MV-4-11 (cell line): ENCODE measurements around the gene ARID5B.

Source experiments
- DNase-seq: peaks from one replicate; lab custom pipeline; 2025; lab: John Stamatoyannopoulos, UW

ARID5B gene

DNA sequence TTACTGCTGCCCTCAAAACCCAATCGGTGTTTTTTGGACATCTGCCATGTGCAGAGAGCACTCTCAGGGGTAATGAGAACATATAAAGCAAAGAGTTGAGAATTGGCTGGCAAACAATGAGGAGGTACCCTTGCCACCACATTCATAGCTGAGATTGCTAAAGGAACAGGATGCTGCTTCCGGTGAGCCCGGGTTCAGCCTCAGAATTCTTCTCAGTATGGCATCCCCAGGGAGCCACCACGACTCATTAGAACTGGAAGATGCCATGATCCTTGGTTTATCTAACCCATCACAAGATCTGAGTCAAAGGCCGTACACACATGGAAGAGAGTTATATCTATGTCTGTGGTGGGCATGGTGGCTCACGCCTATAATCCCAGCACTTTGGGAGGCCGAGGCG is 174.4 kb downstream of the ARID5B start:
- no peak for DNase-seq

DNA sequence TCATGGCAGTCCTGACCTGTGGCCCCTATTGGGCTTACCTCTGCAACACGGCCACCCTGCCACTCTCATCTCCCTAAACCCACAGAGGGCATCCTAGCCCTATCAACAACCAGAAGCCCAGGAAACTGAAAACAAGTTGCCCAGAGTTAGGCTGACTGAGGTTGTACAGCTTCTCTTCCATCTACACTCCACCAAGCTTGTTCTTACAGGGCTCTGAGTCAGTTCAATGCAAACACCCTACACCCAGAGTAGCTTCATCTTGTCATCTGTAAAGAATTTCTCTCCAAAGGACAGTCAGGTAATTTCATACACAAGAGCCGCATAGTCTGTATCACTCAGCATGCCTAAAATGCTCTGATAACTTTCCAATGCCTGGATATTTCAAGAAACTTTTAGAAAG is 175.4 kb downstream of the ARID5B start:
- no peak for DNase-seq

DNA sequence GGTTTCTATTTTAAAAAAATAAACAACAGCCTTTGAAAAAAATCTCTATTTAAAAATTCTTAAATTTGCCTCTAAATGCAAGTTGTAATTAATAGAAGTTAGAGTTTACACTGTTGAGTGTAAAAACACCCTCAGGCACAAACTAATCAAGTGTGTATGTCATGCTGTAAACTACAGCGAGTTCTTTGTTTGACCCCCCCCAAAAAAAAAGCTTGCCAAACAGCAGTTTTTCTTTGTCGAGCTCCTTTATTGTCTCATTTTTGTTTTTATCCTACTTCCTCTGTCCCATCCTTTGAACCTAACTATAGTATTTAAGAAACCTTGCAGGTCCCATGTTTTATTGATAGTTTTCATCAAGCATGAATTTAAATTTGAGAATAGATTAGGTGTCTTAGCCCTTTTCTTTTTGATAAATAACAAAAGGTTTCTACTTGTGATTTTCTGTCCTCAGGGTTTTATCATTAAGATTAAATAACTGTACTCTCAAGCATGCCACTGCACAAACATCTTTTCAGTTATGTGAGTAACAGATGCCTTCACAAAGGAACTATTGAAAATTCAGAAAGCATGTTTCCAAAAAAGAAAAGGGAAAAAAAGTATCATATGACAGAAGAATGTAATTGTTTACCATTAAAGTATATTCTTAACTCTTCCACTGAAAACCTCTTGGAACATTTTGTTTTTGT is 176.0 kb downstream of the ARID5B start:
- no peak for DNase-seq

DNA sequence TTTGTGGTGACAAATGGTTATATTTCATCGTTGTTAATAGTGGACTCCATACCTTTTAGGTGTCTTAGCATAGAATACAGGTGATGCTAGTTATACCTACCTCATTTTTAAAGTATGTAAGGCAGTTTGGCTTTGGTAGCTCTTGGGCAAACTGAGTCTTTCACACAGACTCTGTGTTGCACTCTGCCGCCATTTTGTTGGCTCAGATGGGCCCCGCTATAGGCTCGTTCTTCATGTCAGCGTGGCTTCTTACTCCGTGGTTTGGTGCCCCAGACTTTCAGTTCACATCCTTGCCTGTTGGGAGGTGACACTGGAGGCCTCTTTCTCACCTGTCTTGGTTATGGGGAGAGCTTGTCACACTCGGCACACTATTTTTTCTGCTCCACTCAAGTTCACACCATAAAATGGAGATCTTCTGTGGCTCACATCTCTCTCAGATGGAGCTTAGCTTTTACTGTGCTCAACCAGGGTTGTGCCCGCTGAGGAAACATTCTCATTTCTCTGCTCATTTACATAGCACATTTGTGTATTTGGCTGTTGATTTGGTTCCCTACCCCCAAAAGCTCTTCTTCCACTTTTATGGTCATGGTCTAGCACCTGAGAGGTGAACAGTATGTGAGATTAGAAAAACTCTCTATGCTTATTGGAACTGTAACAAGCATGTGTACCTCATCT is 178.5 kb downstream of the ARID5B start:
- DNase-seq, result no peak

DNA sequence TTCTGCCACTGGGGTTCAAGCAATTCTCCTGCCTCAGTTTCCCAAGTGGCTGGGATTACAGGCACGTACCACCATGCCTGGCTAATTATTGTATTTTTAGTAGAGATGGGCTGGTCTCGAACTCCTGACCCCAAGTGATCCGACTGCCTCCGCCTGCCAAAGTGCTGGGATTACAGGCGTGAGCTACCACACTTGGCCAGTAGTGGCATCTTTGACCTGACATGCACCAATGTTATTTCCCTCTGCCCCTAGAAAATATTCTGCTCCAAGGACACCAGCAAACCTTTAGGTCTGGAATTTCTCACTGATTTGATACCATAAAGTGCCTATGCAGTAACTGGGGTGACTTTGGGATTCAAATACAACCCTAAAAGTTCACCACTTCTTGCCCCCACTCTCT is 179.4 kb downstream of the ARID5B start:
- DNase-seq, result no peak

DNA sequence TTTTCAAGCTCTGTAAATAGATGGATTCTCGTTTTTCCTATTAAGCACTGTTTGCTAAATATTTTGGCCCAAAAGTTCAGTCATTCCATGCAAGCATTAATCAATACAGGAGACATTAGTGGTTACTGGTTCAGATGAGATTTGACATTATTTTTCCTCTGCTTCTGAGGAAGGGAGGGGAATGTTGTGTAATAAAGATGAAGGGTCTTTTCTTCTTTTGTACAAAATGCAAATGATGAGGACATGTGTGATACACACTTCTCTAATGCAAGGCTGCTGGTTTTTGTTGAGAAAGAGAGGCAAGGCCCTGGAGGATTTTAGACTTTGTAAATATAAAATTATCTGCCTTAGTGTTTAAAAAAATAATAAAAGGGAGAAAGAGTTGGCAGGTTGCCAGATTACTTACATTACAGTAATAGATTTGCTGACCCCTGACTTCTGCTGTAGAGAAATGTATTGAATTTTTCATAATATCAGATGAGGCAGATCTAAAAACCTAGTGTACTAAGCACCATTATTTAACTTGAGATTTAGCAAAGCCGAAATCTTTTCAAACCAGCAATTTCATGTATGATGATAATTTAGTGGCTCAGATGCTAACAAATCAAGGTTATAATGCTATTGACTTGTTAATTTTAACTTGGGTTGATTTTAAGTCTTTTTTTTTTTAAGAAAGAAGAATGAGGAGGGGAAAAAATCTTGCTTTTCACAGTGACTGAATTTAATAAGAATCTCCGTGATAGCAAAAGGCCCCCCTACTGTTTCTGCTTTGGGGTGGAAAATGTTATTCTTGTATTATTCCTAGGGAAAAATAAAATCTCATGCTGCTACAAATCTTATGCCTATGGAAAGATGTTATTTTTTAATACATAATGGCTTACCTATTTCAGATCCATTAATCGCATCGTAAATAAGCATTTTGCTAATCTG is 180.1 kb downstream of the ARID5B start:
- no peak for DNase-seq

DNA sequence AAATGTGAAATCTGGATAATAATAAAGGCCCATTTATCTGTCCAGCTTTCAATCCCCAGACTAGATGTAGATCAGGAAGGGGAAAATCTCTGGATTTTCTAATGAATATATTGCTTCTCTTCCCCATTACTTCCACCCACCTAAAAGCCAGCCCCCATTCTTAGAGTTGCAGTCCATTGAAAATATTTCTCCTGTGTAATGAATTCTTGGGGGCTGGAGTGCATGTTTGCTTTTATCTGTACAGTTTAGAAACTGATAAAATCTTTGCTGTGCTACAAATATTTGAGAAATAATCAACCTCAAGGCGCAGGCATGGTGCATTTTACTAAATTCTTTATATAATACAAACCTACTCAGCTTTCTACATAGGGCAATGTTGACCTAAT is 180.8 kb downstream of the ARID5B start:
- DNase-seq, result no peak

DNA sequence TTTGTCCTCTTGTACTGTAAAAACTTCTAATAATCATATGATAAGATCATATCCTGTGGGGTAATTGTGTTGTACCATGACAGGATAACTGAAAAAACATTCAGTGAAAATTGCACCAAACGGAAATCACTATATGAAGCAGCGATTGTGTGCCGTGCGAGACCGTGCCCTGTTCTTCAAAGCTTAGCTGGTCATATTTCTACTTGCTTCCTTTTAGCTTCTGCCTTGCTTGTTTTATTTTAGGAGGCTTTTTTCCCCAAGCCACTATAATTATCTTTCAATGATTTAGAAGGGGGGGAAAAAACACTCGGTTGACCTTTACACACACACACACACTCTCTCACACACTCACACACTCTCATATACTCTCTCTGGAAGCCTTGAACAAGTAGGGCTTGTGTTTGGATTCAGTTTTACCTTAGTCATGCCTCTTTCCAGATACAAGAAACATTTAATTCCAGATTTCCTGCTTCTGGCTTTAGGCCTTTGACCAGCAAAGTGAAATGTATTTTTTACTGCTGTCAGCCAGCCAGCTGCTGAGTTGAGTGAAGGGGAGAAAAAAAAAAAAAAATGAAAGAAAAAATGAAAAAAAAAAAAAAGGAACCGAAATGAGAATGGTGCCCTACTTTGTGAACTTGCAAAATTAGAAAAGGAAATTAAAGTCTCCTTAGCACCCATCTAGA is 181.4 kb downstream of the ARID5B start:
- peak; percentile 71 for DNase-seq

DNA sequence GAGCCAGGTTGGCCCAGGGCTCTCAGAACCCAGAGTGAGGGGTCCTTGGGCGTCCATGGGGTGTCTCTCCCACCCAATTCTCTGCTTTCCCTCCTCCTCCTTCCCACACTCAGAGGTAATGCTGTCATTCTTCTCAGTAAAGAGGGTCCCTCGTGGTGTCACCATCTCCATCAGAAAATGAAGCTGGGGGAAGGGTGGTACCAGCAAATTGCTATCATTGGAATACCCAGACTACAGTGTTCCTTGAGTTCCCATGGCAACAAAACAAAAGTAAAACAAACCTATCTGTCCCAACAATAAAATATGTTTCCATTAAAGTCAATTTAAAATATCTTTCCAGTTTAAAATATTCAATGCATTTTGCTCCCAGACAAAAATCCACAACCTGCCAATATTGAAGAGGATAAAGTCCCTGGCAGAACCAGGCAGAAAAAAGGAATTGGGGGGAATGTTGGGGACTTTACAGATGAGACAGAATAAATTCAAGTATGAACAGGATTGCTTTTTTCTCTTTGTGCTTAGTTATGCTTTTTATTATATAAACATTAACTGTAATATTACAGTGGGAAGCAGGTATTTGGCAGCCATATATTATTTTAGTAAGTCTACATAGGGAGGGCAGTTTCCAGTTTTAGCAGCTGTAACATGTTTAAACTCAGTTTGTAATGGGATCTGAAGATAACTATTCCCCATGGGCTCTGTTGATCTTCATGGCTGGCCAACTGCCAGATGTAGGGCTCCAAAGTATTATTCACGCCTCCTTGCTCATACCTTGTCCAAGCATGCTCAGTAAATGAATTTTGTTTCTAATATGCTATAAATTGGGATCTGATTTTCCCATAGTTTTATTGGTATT is 182.1 kb downstream of the ARID5B start:
- DNase-seq, result no peak

DNA sequence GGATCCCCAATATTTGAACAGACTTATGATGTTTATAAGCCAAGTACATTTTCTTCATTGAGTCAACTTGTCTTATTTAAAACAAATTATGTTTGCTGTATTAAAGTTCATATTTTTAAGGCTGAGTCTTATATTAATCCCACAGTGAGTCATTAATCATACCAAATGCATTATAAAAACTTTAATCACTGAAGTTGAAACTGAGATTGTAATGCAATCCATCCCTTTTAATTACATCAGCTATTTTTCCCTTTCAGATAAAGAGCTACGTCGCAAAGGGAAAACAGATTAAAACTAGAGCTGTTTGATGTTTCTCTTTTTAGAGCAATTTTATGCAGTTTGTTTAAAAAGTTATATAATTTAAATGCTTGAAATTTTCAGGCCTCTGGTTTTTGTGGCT is 183.0 kb downstream of the ARID5B start:
- DNase-seq, result no peak

DNA sequence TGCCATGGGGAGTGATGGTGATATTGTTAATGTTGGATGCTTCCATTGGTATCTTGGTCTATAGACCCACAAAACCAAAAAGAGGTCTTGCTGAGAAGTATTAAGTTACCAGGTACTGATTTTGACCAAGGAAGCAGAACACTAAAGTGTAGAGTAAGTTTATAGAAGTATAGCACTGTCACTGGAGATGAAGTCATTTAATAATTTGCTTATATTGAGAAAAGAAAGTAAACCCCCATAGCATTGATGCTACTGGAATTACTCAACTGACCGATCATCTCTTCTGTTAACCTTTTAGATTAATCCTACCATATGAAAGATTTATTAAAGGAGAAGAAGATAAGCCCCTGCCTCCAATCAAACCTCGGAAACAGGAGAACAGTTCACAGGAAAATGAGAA is 183.9 kb downstream of the ARID5B start:
- DNase-seq, result no peak

DNA sequence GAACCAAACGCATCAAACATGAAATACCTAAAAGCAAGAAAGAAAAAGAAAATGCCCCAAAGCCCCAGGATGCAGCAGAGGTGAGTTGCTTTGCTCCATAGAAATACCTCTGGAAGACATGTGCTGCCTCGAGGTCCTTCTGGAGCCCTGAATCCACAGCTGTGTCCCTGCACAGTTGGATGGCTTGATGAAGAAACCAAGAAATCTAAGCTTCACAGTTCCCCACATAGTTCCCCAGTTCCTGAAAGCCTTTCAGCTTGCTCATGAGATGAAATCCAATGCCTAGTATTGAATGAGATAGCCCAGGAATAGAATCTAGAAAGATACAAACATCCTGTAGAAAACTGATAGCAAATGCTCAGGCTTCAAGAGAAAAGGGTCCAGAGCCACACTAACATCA is 184.3 kb downstream of the ARID5B start:
- DNase-seq, result peak; percentile 7

DNA sequence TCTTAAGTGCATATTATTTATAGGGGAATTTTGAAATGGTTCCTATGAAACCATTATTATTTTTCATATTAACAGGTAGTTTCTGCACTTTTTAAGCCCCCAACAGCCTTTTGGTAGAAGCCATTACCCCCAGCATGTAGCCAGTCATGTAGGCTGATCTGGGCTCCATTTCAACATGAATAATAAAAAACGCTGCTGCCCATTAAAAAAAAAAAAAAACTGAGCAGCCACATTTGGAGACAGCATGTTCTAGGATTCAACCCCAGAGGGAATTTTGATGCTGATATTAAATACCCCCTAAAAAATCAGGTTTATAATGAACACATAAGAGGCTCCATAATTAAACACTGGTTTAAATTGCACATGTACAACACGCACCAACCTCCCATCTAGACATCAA is 185.8 kb downstream of the ARID5B start:
- no peak for DNase-seq

DNA sequence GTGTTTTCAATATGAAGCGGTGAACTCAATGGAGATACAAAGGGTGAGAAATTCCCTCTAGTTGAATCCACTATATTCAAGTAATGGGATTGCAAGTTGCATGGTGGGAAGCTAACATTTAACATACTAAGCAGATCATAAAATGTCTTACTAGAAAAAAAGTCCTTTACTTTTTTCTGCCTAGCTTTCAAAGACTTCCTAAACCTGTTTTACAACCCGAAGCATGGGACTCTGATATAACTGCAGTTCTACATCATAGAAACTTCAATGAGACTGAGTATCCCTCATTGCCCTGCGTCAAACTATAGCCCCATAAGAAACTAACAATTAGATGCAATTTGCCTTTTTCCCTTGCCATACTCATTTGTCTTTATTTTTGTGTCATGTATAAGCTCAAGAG is 187.3 kb downstream of the ARID5B start:
- no peak for DNase-seq

DNA sequence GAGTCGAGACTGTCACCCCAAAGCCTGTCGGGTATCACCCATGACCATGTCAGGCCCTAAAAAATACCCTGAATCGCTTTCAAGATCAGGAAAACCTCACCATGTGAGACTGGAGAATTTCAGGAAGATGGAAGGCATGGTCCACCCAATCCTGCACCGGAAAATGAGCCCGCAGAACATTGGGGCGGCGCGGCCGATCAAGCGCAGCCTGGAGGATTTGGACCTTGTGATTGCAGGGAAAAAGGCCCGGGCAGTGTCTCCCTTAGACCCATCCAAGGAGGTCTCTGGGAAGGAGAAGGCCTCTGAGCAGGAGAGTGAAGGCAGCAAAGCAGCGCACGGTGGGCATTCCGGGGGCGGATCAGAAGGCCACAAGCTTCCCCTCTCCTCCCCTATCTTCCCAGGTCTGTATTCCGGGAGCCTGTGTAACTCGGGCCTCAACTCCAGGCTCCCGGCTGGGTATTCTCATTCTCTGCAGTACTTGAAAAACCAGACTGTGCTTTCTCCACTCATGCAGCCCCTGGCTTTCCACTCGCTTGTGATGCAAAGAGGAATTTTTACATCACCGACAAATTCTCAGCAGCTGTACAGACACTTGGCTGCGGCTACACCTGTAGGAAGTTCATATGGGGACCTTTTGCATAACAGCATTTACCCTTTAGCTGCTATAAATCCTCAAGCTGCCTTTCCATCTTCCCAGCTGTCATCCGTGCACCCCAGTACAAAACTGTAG is 191.0 kb downstream of the ARID5B start:
- DNase-seq, result no peak

DNA sequence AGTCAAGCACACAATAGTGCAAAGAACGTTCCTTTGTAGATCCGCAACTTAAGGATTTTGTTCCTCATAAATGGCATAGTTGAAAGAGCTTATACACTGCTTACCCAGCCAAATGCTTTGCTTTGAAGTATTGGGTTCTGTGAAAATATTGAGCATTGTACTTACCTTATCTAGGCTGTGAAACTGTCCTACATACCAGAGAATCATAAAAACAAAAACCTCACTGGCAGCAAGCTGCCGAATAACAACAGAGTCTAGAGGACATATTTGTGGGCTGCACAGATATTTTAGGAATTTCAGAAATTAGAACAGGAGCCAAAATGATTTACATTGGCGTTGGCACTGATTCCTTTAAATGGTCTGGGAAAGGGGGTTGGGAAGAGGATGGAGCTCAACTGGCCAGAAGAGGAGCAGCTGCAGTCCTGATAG is 192.4 kb downstream of the ARID5B start:
- DNase-seq, result no peak

DNA sequence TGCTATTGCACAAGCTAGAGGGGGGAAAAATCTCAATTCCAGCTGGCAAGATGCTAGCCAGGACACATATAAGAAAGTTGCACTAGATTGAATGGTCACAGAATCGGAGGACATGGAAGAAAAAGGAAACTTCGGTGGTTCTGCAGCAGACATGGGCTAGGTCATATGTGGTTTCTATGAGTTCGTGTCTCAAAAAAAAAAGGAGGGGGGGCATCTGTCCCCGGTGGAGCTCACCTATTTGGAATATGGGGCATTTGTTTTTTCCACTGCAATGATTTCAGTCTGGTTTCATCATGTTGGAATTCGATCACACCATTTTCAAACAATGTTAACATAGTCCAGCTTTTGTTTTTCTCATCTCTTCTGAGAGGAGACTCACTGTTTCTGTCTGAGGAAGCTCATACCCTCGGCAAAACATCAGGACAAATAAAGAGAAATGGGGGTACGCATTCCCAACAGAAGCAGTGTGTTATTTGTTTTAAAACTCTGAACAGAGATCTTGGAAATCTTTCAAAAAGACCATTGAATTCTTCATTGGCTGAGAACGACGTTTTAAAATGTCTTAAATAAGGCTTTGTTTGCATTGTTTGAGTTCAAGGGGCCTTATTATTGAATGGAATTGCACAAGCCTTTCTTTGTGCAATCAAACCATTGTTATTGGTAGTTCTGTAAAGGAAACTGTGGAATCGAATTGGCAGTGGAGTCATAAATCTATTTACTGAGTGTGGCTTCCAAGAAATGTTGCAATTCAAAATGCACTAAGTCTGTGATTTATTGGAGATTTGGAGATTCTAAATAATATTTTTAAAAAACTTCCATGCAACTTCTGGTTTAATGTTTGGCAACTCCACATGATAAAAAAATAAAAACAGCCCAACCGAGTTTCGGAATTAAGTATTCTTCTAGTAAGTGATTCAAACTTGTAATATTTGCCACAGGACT is 194.0 kb downstream of the ARID5B start:
- DNase-seq, result peak; percentile 70

DNA sequence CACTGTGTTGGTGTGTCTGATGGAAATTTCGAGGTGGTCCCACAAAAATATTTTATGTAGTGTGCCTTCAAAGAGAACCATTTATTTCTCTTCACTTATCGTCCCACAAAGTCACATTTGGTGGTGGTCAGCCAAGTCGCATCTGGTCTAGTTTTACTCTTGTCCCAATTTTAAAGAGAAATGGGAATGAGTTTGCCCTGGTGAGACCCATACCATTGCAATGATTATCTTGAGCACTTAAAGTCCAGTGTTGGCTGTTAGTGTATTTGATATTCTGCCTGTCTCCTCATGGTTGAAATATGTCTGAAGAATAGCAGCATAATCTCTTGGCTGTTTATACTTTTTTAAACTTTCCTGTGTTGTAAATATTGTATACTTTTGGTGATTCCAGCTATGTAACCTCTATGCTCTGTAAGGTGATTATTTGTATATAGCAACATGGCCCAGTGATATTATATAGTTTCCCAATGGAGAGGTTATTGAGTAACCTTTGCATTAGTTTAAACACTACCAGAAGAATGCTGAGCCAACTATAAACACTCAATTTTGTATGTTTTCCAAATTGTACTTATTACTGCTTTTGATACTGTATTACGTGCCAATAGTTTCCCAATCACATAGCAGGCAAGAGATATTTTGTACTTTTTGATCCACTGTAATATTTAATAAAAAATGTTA is 194.9 kb downstream of the ARID5B start:
- no peak for DNase-seq
